ENCODE measurements around the gene CEP44.
"Not testable (repeated sequence)": the region's sequence is repeated elsewhere in the genome, so short reads cannot be mapped to it uniquely, and the experiment has no call there.

CEP44 gene

DNA sequence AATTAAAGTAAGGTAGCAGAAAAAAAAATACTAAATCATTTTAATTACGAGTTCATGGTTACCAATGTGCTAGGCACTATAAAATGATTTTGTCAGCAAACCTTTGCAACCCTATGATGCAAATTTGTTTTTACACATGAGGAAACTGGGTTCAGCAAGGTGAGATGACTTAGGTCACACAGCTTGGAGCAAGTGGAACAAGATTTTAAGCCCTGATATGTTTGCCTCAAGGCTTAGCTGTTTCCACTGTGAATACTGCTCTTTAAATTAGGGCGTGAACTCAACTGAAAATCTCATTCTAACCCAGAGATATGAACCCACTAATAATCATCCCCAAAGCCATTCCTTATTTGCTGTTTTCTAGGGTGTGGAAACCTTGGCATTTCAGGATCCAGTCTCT, 86.3 kb downstream of the CEP44 start:
- H3K4me3 ChIP-seq (ENCODE audit: low read depth in 1 of 2, low read length in 1 of 2) = no peak overlapping the region
- no peaks in the 10 kb centered on the region for H3K36me3 ChIP-seq
- no peaks in the 10 kb centered on the region for H3K27me3 ChIP-seq
- no peak overlapping the region for H3K27ac ChIP-seq
- TF ChIP-seq, protein P1, sequence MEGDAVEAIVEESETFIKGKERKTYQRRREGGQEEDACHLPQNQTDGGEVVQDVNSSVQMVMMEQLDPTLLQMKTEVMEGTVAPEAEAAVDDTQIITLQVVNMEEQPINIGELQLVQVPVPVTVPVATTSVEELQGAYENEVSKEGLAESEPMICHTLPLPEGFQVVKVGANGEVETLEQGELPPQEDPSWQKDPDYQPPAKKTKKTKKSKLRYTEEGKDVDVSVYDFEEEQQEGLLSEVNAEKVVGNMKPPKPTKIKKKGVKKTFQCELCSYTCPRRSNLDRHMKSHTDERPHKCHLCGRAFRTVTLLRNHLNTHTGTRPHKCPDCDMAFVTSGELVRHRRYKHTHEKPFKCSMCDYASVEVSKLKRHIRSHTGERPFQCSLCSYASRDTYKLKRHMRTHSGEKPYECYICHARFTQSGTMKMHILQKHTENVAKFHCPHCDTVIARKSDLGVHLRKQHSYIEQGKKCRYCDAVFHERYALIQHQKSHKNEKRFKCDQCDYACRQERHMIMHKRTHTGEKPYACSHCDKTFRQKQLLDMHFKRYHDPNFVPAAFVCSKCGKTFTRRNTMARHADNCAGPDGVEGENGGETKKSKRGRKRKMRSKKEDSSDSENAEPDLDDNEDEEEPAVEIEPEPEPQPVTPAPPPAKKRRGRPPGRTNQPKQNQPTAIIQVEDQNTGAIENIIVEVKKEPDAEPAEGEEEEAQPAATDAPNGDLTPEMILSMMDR (IDR thresholded peaks at IDR 0.05) = no peak
- no peaks in the 10 kb centered on the region for H3K4me1 ChIP-seq (ENCODE audit: control insufficient read depth in 1 of 2, insufficient read depth in 1 of 2, low read depth in 1 of 2, low read length in 1 of 2)
- H3K9me3 ChIP-seq = no peaks in the 10 kb centered on the region

DNA sequence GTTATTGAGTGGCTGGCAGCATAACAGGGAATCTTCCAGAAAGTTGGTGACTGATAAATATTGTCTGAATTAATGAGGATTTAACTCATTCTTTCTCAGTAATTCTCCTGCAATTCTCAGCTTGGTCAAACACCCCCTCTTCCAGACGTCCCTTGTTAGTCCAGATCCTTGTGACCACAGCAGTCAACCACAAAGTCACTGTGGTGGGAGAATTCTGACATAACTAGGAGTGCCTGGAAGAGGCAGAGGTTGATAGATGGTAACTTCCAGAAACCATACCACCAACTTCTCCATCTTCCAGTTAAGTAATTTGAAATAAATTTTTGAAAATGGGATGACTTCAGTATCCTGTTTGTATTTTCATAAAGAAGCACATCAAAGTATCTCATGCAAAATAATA, 90.1 kb downstream of the CEP44 start:
- Histone ChIP-seq H3K9me3 (no peaks in the 10 kb centered on the region), H3K4me1 (ENCODE audit: control insufficient read depth in 1 of 2, insufficient read depth in 1 of 2, low read depth in 1 of 2, low read length in 1 of 2) (no peaks in the 10 kb centered on the region), H3K27me3 (no peaks in the 10 kb centered on the region), H3K36me3 (no peaks in the 10 kb centered on the region), H3K27ac (no peak overlapping the region), H3K4me3 (ENCODE audit: low read depth in 1 of 2, low read length in 1 of 2) (no peak overlapping the region)
- TF ChIP-seq, protein P1 (IDR thresholded peaks at IDR 0.05) = no peak

- no peaks in the 10 kb centered on the region for H3K4me1 ChIP-seq (ENCODE audit: control insufficient read depth in 1 of 2, insufficient read depth in 1 of 2, low read depth in 1 of 2, low read length in 1 of 2)
- no peak overlapping the region for H3K4me3 ChIP-seq (ENCODE audit: low read depth in 1 of 2, low read length in 1 of 2)
- no peak overlapping the region for H3K27ac ChIP-seq
- H3K9me3 ChIP-seq = no peaks in the 10 kb centered on the region
- no peaks in the 10 kb centered on the region for H3K27me3 ChIP-seq
- H3K36me3 ChIP-seq = no peaks in the 10 kb centered on the region
- TF ChIP-seq, protein P1 (IDR thresholded peaks at IDR 0.05) = no peak
Observed at GRCh38 chr4:174375422-174375821, 91.7 kb downstream of the CEP44 start.

- Histone ChIP-seq H3K9me3 (no peaks in the 10 kb centered on the region), H3K36me3 (no peaks in the 10 kb centered on the region), H3K4me3 (ENCODE audit: low read depth in 1 of 2, low read length in 1 of 2) (no peak overlapping the region), H3K4me1 (ENCODE audit: control insufficient read depth in 1 of 2, insufficient read depth in 1 of 2, low read depth in 1 of 2, low read length in 1 of 2) (no peaks in the 10 kb centered on the region), H3K27ac (no peak overlapping the region), H3K27me3 (no peaks in the 10 kb centered on the region)
- TF ChIP-seq, protein P1 (IDR thresholded peaks at IDR 0.05) = no peak
Observed at GRCh38 chr4:174377613-174378012, 93.9 kb downstream of the CEP44 start.

DNA sequence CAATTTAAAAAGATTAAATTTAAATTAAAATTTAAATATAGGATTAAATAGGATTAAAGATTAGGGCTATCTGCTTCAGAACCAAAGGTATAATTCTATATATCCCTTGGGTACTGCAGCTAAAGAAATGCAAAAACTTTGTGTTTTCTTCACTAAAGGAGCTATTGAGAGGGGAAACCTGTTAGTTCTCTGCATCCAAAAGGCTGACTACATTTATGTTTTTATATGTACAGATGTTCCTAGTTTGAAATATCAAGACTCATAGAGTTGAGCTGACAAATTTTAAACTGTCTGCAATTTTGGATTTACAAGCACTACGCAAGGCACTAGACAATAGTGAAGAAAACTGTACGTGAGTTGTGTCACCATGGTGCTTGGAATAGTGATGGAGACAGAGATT, 95.2 kb downstream of the CEP44 start:
- H3K4me3 ChIP-seq (ENCODE audit: low read depth in 1 of 2, low read length in 1 of 2) = no peak overlapping the region
- H3K9me3 ChIP-seq = no peaks in the 10 kb centered on the region
- H3K27ac ChIP-seq = no peak overlapping the region
- no peaks in the 10 kb centered on the region for H3K36me3 ChIP-seq
- TF ChIP-seq, protein P1 (IDR thresholded peaks at IDR 0.05) = no peak
- no peaks in the 10 kb centered on the region for H3K4me1 ChIP-seq (ENCODE audit: control insufficient read depth in 1 of 2, insufficient read depth in 1 of 2, low read depth in 1 of 2, low read length in 1 of 2)
- H3K27me3 ChIP-seq = no peaks in the 10 kb centered on the region

DNA sequence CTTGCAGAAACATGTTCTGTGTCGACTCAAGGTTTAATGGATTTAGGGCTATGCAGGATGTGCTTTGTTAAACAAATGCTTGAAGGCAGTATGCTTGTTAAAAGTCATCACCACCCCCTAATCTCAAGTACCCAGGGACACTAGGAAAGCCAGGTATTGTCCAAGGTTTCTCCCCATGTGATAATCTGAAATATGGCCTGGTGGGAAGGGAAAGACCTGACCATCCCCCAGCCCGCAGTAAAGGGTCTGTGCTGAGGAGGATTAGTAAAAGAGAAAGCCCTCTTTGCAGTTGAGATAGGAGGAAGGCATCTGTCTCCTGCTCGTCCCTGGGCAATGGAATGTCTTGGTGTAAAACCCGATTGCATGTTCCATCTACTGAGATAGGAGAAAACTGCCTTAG, 96.5 kb downstream of the CEP44 start:
- not testable (repeated sequence) for H3K4me3 ChIP-seq (ENCODE audit: low read depth in 1 of 2, low read length in 1 of 2); H3K36me3 ChIP-seq; H3K27ac ChIP-seq; H3K4me1 ChIP-seq (ENCODE audit: control insufficient read depth in 1 of 2, insufficient read depth in 1 of 2, low read depth in 1 of 2, low read length in 1 of 2); H3K9me3 ChIP-seq; H3K27me3 ChIP-seq
